GM12878 (cell line): ENCODE data around the gene NR3C1. TPM values are rescaled to one million over a fixed set of nuclear protein-coding genes. Genes with fewer than 3 reads are reported as not detected.

Experiments used
- ATAC-seq: fragments of 200-7000 bp; cut with Tn5 transposase; 3 replicates; pipeline ENCODE4 v1.9.1; 2020; ENCODE audit warnings: mild to moderate bottlenecking, moderate library complexity
- BruUV-seq: library from RNA; stranded (reverse); fragments of 400-500 nt; replicated peaks from 2 replicates; lab custom pipeline; 2021; lab: Mats Ljungman, UMichigan
- CTCF ChIA-PET: fragments of 300-600 bp; sonication (Branson Sonifier 250); formaldehyde crosslinking; extraction: SDS; loops from one replicate; lab custom pipeline; 2021; ENCODE audit warnings: inconsistent platforms; lab: Yijun Ruan, JAX
- POLR2A ChIA-PET: fragments of 350-600 bp; formaldehyde crosslinking; extraction: SDS; loops from one replicate; lab custom pipeline; 2021; ENCODE audit warnings: inconsistent platforms; lab: Charles Lee
- RAD21 ChIA-PET: fragments of 300-600 bp; sonication (Branson Sonifier 250); formaldehyde crosslinking; loops from one replicate; lab custom pipeline; 2023; ENCODE audit warnings: antibody characterized with exemption; ENCODE audit not compliant: unreplicated experiment; lab: Charles Lee
- SMC1A ChIA-PET: fragments of 300-600 bp; sonication (Branson Sonifier 250); formaldehyde crosslinking; loops from one replicate; lab custom pipeline; 2023; ENCODE audit not compliant: unreplicated experiment, uncharacterized antibody; lab: Charles Lee
- DNase-seq: peaks from one replicate; pipeline ENCODE4 v3.0.0-alpha.2; 2011; ENCODE audit warnings: low read depth, low spot score
- FAIRE-seq: peaks from 3 replicates; lab custom pipeline; 2011; peaks lifted over from hg19 to GRCh38; lab: Jason Lieb, UNC
- H2AFZ ChIP-seq: 2 replicates; pipeline ENCODE4 v1.6.0; 2011; ENCODE audit warnings: low read depth, low read length, control low read depth; ENCODE audit not compliant: control insufficient read depth
- H3K27ac ChIP-seq: 2 replicates; pipeline ENCODE4 v1.5.1; 2011; ENCODE audit warnings: control low read depth; ENCODE audit not compliant: control insufficient read depth, insufficient read depth
- H3K27me3 ChIP-seq, 2 experiments: replicated peaks in 1 of 2; 2 replicates each; pipeline versions ENCODE4 v1.6.0 to v1.6.1; 2011; ENCODE audit warnings: low read length in 1 of 2; ENCODE audit not compliant: control insufficient read depth in 2 of 2, insufficient read depth in 2 of 2
- H3K36me3 ChIP-seq, 2 experiments: 2 replicates each; pipeline ENCODE4 v1.5.1; 2011; ENCODE audit warnings: low read length in 1 of 2; ENCODE audit not compliant: control insufficient read depth in 2 of 2, insufficient read depth in 2 of 2
- H3K4me1 ChIP-seq: 2 replicates; pipeline ENCODE4 v1.6.1; 2011; ENCODE audit warnings: mild to moderate bottlenecking, low read length, moderate library complexity, mixed read lengths; ENCODE audit not compliant: control insufficient read depth, insufficient read depth
- H3K4me2 ChIP-seq: 2 replicates; pipeline ENCODE4 v1.6.0; 2011; ENCODE audit warnings: control low read depth; ENCODE audit not compliant: control insufficient read depth, insufficient read depth
- H3K4me3 ChIP-seq: fragments of 200-600 bp; sonication (generic); 2 replicates; pipeline ENCODE4 v1.5.1; 2016
- H3K79me2 ChIP-seq: 2 replicates; pipeline ENCODE4 v1.6.0; 2011; ENCODE audit warnings: low read length; ENCODE audit not compliant: control insufficient read depth, insufficient read depth
- H3K9ac ChIP-seq: 2 replicates; pipeline ENCODE4 v1.8.0; 2011; ENCODE audit warnings: low read length, control low read depth, mixed read lengths; ENCODE audit not compliant: control insufficient read depth, insufficient read depth
- H3K9me3 ChIP-seq: replicated peaks from 3 replicates; pipeline ENCODE4 v1.5.1; 2011; ENCODE audit warnings: mild to moderate bottlenecking, low read length; ENCODE audit not compliant: control insufficient read depth, insufficient read depth
- H4K20me1 ChIP-seq: 2 replicates; pipeline ENCODE4 v1.6.0; 2011; ENCODE audit not compliant: control insufficient read depth, insufficient read depth
- CBFB ChIP-seq: IDR thresholded peaks from 2 replicates; pipeline ENCODE4 v1.6.1; 2016; ENCODE audit warnings: antibody characterized with exemption, low read depth
- FOXK2 ChIP-seq: fragments of 450-650 bp; IDR thresholded peaks from 2 replicates; pipeline ENCODE4 v1.6.1; 2017; ENCODE audit warnings: mild to moderate bottlenecking, moderate library complexity
- MEF2B ChIP-seq: fragments of 450-650 bp; IDR thresholded peaks from 2 replicates; pipeline ENCODE4 v1.6.1; 2018; ENCODE audit warnings: mild to moderate bottlenecking, moderate library complexity; ENCODE audit not compliant: partially characterized antibody, poor library complexity, severe bottlenecking
- MYC ChIP-seq: IDR thresholded peaks from 2 replicates; pipeline ENCODE4 v1.6.1; 2011; ENCODE audit warnings: mild to moderate bottlenecking, low read length, moderate library complexity, inconsistent platforms; ENCODE audit not compliant: insufficient read depth, insufficient replicate concordance, insufficient read length, severe bottlenecking
- POLR2AphosphoS2 ChIP-seq: IDR thresholded peaks from 2 replicates; pipeline ENCODE4 v1.6.1; 2011; ENCODE audit warnings: low read depth, mild to moderate bottlenecking, low read length, improper control_type of control experiment, moderate library complexity
- WGBS: methylation state at CpG from one replicate; pipeline ENCODE4 v1.1.6; 2016; ENCODE audit warnings: low lambda C conversion rate; ENCODE audit not compliant: insufficient replicate concordance, insufficient coverage; ENCODE audit errors: missing lambda C conversion rate; 5-methylcytosine and 5-hydroxymethylcytosine counted together
- in situ Hi-C: fragments of 300-500 bp; cut with MboI; formaldehyde crosslinking; loops from 9 replicates; pipeline ENCODE4 v1.14.3; 2018; ENCODE audit warnings: mixed read lengths
- intact Hi-C: fragments of 100-400 bp; cut with micrococcal nuclease; formaldehyde crosslinking; loops from one replicate; pipeline ENCODE4 v1.14.2; 2022; ENCODE audit not compliant: unreplicated experiment
- polyA plus RNA-seq, 11 experiments: library from polyadenylated mRNA; depleted of rRNA in 4 of 11; unstranded in 6 of 11; stranded (reverse) in 5 of 11; fragments of >200 nt; fragmentation: Nextera tagmentation in 4 of 11; fragmentation: Illumina TruSeq in 1 of 11; extraction: Ambion mirVana in 4 of 11; extraction: Trizol in 1 of 11; gene quantifications; 1 replicate in 1 of 11; 2 replicates in 10 of 11; pipeline versions ENCODE4 v1.2.1 to v1.2.3, GENCODE V29; 2011 to 2016; ENCODE audit warnings: inconsistent platforms in 2 of 11, missing spikeins in 2 of 11, low read depth in 1 of 11
- total RNA-seq, 4 experiments: library from RNA; depleted of rRNA in 3 of 4; stranded (reverse); fragments of >200 nt in 3 of 4; fragmentation: Illumina TruSeq in 1 of 4; extraction: Trizol in 1 of 4; gene quantifications; 2 replicates each; pipeline versions ENCODE4 v1.2.1 to v1.2.3, GENCODE V29; 2013 to 2021
- TF ChIP-seq, protein P1 (sequence below): fragments of 450-650 bp; IDR thresholded peaks from 2 replicates; pipeline ENCODE4 v1.6.1; 2018; ENCODE audit warnings: mild to moderate bottlenecking, low read depth, moderate library complexity; ENCODE audit not compliant: partially characterized antibody
- TF ChIP-seq, protein P2 (sequence below): fragments of 450-650 bp; IDR thresholded peaks from 2 replicates; pipeline ENCODE4 v1.6.1; 2014; ENCODE audit warnings: mild to moderate bottlenecking

The NR3C1 gene
- total and polyA plus RNA-seq, 10 of the 15 experiments (the other 5 are each of a cell fraction or from before 2014, with no cell fraction given), result 49.7 to 141 (median 109) TPM

DNA sequence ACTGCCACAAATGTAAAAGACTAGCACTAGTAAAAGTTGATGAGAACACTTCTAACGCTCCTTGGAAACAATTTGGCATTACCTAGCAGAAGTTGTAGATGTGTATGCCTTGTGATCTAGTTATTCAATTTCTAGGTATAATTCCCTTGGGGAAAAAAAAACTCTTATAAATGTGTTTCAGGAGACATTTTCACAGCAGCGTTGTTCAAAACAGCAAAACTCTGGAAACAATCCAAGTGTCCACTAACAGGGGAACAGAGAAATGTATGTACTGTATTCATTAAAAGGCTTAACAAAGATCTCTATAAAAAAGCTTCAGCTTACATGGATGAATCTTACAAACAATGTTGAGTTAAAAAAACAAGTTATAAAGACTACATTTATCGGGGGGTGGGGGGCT, 30.4 kb downstream of the NR3C1 start:
- Histone ChIP-seq H3K9ac (no peak overlapping the region), H3K9me3 (peaks cover 4% of the 10 kb centered on the region), H3K4me3 (no peak overlapping the region), H3K36me3 (peaks cover 4 to 27% of the 10 kb centered on the region in 2 experiments; a peak in 2 of 4 replicates), H3K27ac (no peak overlapping the region), H3K27me3 (no peaks in the 10 kb centered on the region), H3K4me1 (0 out of 2 replicates have a peak, but pooled peaks cover 5% of the 10 kb centered on the region), H3K79me2 (peaks cover 98% of the 10 kb centered on the region), H3K4me2 (no peak overlapping the region), H2AFZ (no peak overlapping the region), H4K20me1 (peaks cover 9% of the 10 kb centered on the region)
- ChIA-PET RAD21 (no interaction called here), CTCF (interaction anchor here (1.1 kb wide), 1 partner anchor 361 kb away, joined by 3 read pairs; no protein-coding TSS in a partner anchor), POLR2A (interaction anchor here (1.6 kb wide), 1 partner anchor 11 kb away, joined by 10 read pairs; no protein-coding TSS in a partner anchor), SMC1A (interaction anchor here (1.1 to 1.2 kb wide), 2 partner anchors 13 to 19 kb away, joined by 3 to 4 read pairs; no protein-coding TSS in a partner anchor)
- no peak for TF ChIP-seq FOXK2
- no peak for TF ChIP-seq CBFB
- TF ChIP-seq MYC, result no peak
- TF ChIP-seq, protein P1, sequence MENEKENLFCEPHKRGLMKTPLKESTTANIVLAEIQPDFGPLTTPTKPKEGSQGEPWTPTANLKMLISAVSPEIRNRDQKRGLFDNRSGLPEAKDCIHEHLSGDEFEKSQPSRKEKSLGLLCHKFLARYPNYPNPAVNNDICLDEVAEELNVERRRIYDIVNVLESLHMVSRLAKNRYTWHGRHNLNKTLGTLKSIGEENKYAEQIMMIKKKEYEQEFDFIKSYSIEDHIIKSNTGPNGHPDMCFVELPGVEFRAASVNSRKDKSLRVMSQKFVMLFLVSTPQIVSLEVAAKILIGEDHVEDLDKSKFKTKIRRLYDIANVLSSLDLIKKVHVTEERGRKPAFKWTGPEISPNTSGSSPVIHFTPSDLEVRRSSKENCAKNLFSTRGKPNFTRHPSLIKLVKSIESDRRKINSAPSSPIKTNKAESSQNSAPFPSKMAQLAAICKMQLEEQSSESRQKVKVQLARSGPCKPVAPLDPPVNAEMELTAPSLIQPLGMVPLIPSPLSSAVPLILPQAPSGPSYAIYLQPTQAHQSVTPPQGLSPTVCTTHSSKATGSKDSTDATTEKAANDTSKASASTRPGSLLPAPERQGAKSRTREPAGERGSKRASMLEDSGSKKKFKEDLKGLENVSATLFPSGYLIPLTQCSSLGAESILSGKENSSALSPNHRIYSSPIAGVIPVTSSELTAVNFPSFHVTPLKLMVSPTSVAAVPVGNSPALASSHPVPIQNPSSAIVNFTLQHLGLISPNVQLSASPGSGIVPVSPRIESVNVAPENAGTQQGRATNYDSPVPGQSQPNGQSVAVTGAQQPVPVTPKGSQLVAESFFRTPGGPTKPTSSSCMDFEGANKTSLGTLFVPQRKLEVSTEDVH, result no peak
- TF ChIP-seq, protein P2, sequence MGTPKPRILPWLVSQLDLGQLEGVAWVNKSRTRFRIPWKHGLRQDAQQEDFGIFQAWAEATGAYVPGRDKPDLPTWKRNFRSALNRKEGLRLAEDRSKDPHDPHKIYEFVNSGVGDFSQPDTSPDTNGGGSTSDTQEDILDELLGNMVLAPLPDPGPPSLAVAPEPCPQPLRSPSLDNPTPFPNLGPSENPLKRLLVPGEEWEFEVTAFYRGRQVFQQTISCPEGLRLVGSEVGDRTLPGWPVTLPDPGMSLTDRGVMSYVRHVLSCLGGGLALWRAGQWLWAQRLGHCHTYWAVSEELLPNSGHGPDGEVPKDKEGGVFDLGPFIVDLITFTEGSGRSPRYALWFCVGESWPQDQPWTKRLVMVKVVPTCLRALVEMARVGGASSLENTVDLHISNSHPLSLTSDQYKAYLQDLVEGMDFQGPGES, result no peak
- TF ChIP-seq POLR2AphosphoS2, result no peak
- TF ChIP-seq MEF2B, result no peak
- in situ Hi-C loops (no loop called here), intact Hi-C loops (no loop called here)
- no peak for ATAC-seq
- BruUV-seq, result no TSS peak
- WGBS, result 96% methylated on average over 3 of the region's 3 CpGs
- FAIRE-seq, result no peak
- DNase-seq, result no peak
